Activated CD4-positive, alpha-beta T cell treated with anti-CD3 and anti-CD28 coated beads, Interleukin-2, amount 50 U/mL, for 48 hours (primary cell): Measurements from ENCODE around the gene GP9.
"Not testable (repeated sequence)": the region's sequence is repeated elsewhere in the genome, so short reads cannot be mapped to it uniquely, and the experiment has no call there.

Experiments
- DNase-seq, 2 experiments: peaks; one replicate each; pipeline ENCODE4 v3.0.0-alpha.2; 2020

The GP9 gene

DNA sequence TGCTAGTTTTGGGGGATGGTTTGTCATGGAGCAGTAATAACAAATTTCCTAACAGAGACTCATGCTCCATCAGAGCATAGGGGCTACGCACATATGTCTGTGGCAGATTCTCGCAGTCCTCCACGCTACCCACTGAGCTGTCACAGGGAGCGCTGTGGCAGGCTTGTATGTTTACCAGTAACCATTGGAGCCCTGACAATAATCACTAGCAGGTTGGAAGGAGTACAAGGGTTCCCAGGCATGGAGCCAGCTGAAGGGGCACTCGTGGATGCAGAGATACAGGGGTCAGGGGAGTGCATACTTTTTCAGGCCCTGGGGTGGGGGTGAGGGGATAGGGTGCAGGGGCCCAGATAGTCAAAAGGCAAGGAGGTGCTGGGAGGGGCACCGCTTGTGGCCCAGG lies 7.9 kb upstream of the GP9 start:
- no peak for DNase-seq

DNA sequence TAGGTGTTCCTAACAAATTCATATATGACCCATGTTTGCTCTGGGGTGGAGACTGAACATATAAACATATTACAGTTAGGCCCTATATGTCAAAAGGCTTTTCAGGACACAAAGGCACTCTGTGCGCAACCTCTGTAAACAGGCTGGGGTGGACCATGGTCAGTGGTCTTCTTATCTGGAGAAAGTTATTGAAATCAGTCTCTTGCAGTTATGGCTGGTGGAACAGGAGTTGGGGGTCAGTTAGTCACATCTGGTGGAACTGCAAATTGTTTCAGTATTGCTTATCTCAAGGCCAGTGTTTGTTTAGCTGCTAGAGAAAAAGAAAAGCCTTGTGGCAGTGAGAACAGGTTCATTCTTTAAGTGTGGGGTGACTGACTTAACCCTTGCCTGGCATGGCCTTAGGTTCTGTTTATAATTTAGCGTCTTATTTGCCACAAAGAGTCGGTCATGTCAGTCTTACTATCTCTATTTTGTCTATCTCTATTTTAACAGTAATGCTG lies 5.9 kb upstream of the GP9 start:
- DNase-seq, result no peak

DNA sequence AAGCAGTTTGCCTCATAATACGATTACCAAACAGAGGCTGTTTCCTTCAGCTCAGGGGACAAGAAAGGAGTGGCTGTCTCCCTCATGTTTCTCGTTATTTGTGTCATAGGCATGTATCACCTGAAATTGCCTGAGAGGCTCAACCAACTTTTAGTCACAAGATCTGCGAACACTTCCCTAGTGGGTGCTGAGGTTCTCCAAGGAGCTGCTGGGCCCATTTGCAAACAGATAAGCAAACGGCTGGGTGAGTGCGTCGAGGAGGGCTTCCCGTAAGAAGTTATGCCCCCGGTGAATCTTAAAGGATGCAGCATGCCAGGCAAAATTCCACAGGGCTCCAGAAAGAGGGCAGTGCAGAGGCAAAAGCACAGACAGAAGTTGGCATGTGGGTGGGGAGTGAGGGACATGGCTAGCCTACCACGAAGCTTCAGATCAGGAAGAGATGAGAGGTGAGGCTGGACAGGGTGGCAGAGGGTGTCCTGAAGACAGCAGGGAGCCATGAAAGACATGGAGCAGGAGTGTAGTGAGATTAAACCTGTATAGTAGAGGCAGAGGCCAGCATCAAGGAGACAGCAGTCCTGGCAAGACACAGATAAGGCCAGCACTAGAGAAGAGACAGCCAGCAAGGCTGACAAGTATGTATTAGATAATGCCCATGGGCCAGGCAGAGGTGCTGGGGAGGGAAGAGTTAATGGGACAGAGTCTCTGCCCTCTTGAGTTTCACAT lies 4.0 kb upstream of the GP9 start:
- no peak for DNase-seq

DNA sequence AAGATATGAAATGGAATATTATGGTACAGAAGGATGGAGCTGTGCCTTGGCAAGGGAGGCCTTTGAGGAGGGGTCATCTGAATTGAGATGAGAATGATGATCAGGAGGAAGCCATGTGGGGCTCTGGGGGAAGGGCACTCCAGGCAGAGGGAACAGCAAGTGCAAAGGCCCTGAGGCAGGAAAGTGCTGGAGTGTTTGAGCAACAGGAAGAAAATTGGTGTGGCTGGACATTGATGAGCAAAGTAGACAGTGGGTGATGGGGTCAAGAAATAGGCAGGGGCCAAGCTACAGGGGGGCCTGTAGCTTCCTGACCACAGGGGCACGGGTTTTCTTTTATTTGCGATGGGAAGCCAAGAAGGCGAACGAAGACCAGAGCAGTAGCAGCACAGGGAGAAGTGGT lies 3.3 kb upstream of the GP9 start:
- DNase-seq, result no peak

DNA sequence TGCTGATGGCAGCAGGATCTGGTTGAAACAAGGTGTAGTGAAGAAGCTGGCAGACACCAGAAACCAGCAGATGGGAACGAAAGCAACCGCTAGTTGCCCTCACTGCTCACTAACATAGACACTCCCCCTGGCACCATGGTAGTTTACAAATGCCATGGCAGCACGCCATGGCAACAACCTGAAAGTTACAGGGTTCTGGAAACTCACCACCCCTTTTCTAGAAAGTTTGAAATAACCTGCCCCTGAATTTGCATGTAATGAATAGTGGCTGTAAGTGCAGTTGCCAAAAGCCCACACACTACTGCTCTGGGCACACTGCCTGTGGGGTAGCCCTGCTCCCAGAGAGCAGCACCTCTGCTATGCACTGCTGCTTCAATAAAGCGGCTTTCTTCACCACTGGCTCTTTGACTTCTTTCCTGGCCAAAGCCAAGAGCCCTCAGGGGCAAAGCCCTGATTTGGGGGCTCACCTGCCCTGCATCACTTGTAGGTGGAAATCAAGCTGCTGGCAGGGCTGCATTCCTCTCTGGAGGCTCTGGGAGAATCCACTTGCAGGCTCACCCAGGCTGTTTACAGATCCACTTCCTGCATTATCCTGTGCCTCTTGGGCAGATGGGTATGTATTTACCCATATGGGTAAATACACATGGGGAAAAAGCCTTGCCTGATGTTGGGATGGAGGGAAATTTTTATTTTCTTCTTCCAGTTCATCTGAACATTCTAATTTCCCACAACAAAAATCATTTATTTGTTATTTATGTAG lies 2.0 kb upstream of the GP9 start:
- no peak for DNase-seq

DNA sequence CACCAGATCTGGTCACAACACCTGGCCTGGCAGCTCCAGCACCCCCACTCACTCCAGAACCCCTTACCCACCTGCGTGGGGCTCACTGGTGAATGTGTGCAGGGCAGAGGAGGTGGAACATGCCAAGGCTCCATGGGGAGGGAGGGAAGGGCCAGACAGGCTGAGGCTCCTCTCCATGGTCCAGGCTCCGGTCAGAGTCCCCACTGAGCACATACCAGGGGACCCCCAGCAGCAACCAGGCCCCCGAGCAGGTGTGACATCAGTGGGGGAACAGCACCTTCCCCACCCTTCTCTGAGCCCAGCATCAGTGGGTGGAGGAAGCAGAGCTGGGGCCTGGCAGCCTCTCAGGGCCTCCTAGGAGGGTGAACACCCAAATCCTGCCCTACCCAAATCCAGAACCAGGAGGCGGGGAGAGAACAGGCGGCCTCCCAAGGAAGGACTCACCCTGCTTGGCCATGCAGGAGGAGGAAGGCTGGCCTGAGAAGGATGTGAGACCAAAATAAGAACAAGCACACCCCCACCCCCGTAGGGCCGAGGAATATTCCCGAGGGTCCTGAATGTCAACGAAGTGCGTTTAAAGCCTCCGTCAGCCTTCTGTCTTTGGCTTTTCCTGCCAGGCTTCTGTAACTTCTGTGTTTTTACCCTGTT lies 1.1 kb upstream of the GP9 start:
- no peak for DNase-seq

DNA sequence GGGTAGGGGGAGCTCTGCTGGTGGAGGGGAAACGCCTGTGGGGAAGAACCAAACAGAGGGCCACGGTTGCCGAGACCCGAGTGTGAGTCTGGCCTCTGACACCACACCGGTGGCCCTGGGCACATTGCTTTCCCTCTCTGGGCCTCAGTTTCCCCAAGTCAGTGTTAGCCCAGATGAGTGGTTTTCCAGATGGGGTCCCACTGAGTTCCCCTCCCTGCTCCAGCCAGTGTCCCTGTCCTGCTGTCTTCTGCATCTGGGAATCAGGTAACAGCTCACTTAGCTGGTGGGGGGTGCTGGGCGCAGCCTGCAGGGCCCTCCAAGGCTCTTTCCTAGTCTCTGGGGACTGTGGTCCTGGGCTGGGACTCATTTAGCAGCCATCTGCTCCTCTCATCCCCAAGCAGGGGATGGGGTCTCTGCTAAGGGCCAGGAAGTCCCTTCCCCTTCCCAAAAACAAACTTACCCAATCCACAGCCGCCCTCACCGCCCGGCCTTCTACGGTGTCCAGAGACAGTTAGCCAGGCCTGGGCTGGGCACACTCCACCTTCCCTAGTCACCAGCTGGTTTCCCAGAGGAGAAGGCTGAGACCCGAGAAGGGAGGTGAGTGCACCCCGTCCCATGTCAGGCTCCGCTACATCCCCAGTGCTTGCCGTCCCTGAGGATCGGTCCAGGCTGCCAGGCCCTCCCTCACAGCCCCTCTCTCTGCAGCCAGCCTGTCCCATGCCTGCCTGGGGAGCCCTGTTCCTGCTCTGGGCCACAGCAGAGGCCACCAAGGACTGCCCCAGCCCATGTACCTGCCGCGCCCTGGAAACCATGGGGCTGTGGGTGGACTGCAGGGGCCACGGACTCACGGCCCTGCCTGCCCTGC lies 676 bp downstream of the GP9 start:
- DNase-seq, result no peak

DNA sequence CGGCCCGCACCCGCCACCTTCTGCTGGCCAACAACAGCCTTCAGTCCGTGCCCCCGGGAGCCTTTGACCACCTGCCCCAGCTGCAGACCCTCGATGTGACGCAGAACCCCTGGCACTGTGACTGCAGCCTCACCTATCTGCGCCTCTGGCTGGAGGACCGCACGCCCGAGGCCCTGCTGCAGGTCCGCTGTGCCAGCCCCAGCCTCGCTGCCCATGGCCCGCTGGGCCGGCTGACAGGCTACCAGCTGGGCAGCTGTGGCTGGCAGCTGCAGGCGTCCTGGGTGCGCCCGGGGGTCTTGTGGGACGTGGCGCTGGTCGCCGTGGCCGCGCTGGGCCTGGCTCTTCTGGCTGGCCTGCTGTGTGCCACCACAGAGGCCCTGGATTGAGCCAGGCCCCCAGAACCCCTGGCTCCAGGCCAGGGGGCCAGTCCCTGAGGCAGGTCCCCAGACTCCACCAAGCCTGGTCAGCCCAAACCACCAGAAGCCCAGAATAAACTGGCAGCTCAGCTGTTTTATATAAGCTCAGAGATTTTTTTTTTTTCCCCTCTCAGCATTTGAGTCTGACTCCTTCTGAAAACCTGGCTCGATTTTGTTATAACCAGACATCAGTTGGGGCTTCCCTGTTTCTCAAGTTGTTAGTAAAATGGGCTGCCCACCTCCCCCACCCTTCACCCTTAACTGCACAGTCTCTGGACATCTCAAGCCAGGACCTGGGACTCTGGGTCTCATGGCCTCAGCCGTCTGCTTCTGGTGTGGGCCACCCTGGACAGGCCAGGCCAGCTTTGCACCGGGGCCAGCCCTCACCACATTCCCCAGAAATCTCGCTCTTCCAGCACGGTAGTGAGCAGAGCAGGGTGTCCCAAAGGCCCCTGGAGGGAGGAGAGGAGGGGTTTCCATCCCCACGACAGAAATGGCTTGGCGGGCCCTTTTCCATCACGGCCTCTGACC lies 1.6 kb downstream of the GP9 start:
- no peak for DNase-seq

DNA sequence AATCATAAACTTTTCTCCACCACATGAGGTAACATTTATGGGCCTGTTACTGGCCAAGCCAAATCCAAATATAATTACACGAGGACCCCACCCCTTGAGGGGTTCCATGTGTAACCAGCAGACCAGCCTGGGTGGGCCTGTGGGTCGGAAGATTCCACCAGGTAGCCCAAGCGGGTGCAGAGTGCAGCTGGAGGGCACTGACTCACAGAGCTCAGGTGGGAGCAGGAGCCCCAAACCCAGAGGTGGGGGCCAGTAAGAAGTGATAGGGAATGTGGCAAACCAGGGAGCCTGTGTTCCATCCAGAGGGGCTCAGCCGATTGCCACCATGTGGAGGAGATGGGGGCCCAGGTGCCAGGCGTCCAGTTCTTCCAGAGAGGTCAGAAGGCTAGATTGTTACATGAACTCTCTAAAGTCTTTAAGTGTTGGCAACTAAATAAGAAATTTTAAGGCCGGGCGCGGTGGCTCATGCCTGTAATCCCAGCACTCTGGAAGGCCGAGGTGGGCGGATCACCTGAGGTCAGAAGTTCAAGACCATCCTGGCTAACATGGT lies 2.6 kb downstream of the GP9 start:
- DNase-seq, result no peak

DNA sequence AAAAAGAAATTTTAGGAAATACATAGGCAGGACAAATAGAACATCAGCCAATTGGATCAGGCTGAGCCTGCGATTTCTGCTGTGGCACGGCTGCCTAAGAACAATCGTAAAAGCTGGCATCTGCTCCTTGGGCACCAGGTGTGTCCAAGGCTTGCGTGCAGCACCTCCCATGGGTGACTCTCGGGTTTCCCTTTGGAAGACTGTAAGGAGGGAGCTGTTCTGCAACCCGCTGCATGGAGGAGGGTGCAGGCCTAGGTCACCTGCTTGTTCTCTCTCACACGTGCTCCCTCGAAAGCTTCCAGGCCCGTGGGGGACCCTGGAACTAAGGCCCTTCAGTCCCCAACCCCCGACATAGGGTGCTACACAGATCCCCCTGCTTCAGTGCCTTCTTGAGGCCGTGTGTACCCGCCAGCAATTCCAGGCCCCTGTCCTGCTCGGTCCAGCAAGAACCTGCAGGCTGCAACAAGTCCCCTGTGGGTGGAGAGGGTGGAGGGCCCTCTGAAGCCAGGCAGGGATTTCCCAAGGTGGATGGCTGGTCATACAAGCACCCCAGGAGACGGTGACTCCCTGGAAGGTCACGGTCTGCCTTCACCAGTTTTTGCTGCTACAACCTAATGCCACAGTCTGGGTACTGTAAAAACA lies 3.4 kb downstream of the GP9 start:
- DNase-seq, result no peak

DNA sequence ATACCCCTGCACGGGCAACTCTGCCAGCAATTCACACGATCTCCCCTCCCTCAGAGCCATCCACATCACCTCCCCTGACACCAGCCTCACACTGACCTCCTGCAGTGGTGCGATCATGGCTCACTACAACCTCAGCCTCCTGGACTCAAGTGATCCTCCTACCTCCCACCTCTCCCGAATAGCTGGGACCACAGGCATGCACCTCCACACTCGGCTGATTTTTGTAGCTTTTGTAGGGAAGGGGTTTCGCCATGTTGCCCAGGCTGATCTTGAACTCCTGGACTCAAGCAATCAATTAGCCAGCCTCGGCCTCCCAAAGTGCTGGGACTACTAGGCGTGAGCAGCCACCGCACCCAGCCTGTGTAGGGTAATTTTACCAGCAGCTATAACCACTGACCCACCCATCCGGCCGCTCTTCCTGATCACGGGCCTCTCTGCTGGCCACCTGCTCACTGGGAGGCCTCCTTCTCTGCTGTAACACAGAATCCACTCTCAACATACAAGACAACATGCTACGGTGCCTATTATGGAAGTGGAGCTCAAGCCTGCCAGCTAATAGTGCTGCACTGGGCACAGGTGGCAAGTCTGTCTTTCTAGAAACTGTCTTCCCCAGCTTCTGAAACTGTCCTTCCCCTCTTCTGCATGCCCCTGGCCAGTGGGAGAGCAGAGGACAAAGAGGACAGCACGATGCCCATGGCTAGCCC lies 4.6 kb downstream of the GP9 start:
- DNase-seq, result no peak

DNA sequence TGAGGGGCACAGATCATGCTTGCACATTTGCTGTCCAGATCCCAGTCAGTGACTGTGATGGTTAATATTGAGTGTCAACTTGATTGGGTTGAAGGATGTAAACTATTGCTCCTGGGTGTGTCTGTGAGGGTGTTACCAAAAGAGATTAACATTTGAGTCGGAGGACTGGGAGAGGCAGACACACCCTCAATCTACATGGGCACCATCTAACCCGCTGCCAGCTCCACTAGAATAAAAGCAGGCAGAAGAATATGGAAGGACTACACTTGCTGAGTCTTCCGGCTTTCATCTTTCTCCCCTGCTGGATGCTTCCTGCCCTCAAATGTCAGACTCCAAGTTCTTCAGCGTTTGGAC lies 5.1 kb downstream of the GP9 start:
- no peak for DNase-seq

DNA sequence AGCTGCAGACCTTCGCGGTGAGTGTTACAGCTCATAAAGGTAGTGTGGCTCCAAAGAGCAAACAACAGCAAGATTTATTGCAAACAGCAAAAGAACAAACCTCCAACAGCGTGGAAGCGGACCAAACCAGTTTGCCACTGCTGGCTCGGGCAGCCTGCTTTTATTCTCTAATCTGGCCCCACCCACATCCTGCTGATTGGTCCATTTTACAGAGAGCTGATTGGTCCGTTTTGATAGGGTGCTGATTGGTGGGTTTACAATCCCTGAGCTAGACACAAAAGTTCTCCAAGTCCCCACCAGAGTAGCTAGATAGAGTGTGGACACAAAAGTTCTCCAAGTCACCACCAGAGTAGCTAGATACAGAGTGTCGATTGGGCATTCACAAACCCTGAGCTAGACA lies 7.1 kb downstream of the GP9 start:
- DNase-seq, result not testable (repeated sequence)

DNA sequence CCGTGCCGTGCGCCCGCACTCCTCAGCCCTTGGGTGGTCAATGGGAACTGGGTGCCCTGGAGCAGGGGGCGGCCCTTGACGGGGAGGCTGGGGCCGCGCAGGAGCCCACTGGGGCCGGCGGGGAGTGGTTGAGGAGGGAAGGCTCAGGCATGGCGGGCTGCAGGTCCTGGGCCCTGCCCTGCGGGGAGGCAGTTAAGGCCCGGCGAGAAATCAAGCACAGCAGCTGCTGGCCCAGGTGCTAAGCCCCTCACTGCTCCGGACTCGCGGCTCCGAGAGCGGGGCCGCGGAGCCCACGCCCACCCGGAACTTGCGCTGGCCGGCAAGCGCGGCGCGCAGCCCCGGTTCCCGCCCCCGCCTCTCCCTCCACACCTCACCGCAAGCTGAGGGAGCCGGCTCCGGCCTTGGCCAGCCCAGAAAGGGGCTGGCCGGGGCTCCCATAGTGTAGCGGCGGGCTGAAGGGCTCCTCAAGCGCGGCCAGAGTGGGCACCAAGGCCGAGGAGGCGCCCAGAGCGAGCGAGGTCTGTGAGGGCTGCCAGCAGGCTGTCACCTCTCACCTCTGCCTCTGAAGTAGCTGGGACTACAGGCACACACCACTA lies 7.8 kb downstream of the GP9 start:
- no peak for DNase-seq

DNA sequence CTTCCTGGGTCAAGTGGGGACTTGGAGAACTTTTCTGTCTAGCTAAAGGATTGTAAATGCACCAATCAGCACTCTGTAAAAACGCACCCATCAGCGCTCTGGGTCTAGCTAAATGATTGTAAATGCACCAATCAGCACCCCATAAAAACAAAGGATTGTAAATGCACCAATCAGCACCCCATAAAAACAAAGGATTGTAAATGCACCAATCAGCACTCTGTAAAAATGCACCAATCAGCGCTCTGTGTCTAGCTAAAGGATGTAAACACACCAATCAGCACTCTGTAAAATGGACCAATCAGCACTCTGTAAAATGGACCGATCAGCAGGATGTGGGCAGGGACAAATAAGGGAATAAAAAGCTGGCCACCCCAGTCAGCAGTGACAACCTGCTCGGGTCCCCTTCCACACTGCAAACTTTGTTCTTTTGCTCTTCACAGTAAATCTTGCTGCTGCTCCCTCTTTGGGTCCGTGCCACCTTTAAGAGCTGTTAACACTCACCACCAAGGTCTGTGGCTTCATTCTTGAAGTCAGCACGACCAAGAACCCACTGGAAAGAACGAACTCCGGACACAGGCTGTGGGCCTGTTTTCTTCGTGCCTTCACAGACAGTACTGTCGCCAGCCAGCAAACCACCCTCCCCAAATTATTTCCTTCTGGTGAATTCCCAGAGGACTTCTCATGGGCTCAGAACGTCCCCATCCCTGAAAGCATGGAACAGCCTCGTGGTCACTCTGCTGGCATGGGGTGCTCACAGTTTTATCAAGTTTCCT lies 8.9 kb downstream of the GP9 start:
- not testable (repeated sequence) for DNase-seq

DNA sequence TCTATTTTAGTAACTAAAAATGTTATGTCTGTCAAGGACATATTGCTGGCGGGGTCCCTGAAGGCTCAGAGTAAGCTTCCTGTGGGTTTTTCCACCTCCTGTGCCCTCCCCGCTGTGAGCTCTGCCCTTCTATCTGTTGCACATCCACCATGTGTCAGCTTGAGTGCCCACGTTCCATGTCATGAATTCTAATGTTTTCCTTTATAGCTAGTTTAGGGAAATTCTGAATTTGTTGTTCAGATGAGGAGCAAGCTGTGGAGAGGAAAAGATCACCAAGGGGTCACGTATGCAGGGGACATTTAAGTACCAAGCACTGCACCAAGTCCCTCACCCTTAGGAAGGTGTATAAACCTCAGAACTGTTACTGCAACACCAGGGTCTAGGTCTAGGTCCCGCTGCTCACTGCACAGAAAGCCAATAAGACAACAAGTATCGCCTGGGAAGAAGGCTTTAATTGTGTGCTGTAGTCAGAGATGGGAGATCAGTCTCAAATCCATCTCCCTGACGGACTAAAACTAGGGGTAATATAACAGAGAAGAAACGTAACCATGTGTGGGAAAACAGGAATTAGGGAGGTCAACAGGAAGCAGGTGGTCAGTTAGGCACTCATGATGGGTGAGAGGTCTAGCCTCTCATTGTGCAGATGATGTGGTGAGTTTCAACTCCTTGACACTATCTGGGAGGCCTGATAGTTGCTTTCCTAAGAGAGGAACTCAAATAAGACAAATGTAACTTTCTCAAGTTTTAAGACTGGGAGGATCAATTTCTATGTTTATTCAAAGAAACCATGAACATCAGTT lies 9.7 kb downstream of the GP9 start:
- DNase-seq, result no peak

DNA sequence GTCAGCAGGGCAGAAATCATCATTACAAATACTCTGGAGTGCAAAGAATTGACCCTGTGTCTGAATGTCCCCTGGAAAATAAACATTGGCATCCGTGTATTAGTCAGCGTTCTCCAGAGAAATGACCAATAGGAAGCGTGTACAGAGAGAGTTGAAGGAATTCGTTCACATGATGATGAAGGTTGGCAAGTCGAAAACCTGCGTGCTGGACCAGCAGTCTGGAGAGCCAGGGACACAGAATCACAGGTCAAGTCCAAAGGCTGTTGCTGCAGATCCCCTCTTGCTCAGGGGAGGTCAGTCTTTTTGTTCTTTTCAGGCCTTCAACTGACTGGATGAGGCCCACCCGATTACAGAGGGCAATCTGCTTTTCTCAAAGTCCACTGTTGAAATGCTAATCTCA lies 16.6 kb downstream of the GP9 start:
- DNase-seq, result no peak

DNA sequence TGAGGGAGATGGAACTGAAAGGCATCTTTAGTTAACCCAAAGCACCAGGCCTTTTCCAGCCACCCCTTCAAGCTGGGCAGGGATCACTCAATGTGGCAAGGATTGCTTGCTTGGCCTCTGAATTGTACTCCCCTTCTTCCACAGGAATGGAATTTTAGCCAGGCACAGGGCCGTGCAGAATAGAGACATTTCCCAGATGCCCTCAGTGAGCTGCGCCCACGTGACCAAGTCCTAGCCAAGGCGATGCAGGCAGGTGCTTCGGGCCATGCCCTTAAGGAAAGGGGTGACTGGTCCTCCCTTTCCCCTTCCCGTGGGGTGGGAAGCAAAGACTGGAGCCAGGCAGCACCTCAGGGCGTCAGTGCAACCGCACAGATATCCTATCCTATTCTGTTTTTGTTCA lies 17.9 kb downstream of the GP9 start:
- no peak for DNase-seq
